ENCODE data around the gene SGF29.
"Not testable (repeated sequence)": the region's sequence is repeated elsewhere in the genome, so short reads cannot be mapped to it uniquely, and the experiment has no call there.

Gene SGF29

DNA sequence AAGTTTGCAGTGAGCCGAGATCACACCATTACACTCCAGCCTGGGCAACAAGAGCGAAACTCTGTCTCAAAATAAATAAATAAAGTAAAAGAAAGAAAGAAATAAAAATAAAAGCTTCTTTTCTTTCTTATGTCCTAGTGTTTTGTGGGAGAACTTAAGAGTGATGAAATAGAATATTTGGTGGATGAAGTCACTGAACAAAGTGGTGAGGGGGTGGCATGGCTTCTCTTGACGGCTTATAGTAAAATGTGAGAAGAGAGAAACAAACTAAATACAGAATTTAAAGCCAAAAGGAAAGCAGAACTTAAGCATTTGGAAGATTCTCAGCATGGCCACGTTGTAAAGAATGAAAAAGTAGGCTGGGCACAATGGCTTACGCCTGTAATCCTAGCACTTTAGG, 15.3 kb downstream of the SGF29 start:
- no peak for DNase-seq

GRCh38 chr16:28569968-28570752, 16.4 kb downstream of the SGF29 start:
- DNase-seq, result no peak

GRCh38 chr16:28572696-28573510, 19.2 kb downstream of the SGF29 start:
- no peak for DNase-seq

- DNase-seq, result no peak
These were observed 20.3 kb downstream of the SGF29 start for GRCh38 chr16:28573738-28574718.

GRCh38 chr16:28574925-28575324, 21.2 kb downstream of the SGF29 start:
- DNase-seq, result no peak

- no peak for DNase-seq
These were observed 21.9 kb downstream of the SGF29 start for GRCh38 chr16:28575446-28576109.

- no peak for DNase-seq
These were observed 27.1 kb downstream of the SGF29 start for GRCh38 chr16:28580726-28581315.

DNA sequence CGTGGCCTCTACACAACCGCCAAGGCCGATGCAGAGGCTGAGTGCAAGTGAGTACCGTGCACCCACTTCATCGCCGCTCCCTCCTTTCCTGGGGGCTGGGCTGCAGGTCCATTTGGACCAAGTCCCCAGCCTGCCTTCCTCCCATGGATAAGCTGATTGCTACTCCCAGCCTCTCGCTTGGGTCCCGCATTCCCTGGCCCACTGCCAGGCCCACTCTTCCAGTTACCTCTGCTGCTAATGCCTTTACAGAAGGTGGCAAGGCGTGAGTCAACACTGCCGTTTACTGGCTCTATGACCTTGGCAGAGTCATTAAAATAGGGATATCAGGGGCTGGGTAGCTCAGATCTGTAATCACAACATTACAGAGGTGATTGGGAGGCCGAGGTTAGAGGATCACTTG, 32.0 kb downstream of the SGF29 start:
- no peak for DNase-seq

DNA sequence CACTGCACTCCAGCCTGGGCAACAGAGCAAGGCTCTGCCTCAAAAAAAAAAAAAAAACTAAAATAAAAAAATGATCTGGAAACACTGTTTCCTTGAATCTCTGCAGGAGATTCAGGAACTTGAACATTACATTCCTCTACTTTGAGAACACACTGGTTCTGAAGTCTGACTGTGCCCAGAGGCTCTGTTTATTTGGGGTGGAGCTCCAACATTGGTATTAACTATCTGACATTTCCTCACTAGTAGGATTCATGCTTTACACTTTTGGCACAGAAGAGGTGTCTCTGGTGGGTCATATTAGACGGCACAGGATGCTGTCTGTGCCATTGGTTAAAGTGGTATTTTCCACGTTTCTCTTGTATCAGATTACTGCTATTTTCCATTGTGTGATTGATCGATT, 32.7 kb downstream of the SGF29 start:
- DNase-seq, result no peak

DNA sequence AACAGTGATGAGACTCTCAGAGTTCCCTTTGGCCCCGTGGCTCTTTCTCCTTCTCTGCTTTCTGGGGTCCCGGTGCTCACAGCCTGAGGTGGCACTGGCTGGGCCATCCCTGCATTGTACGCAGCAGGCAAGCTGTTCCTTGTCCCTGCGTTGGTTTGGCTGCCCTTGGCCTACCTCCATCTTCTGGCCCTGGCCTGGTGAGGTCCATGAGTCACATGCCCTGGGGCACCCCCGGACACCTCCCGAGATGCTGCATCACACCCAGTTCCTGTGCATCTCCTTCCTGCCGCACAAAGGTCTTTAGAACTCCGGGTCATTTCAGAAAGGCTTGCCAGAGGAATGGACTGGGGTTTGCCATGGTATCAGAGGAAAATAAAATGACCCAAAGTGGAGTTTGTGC, 33.7 kb downstream of the SGF29 start:
- DNase-seq, result no peak

DNA sequence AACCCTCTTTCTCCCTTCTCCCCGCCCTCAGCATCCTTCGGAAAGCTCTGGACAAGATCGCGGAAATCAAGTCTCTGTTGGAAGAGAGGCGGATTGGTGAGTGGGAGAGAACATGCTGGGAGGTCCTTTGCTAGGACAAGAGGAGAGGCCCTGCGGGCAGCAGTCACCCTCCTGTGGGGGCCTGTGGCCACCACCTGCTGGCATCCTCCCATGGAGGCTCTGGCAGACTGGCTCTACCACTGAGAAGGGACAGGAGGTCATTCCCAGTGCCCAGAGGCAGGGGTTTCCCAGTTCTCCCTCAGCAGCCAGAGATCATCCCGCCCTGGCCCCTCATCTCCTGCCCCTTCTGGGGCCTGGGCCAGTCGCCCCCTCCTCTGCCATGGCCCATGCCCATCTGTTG, 35.3 kb downstream of the SGF29 start:
- DNase-seq, result no peak

GRCh38 chr16:28589930-28590329, 36.2 kb downstream of the SGF29 start:
- no peak for DNase-seq

DNA sequence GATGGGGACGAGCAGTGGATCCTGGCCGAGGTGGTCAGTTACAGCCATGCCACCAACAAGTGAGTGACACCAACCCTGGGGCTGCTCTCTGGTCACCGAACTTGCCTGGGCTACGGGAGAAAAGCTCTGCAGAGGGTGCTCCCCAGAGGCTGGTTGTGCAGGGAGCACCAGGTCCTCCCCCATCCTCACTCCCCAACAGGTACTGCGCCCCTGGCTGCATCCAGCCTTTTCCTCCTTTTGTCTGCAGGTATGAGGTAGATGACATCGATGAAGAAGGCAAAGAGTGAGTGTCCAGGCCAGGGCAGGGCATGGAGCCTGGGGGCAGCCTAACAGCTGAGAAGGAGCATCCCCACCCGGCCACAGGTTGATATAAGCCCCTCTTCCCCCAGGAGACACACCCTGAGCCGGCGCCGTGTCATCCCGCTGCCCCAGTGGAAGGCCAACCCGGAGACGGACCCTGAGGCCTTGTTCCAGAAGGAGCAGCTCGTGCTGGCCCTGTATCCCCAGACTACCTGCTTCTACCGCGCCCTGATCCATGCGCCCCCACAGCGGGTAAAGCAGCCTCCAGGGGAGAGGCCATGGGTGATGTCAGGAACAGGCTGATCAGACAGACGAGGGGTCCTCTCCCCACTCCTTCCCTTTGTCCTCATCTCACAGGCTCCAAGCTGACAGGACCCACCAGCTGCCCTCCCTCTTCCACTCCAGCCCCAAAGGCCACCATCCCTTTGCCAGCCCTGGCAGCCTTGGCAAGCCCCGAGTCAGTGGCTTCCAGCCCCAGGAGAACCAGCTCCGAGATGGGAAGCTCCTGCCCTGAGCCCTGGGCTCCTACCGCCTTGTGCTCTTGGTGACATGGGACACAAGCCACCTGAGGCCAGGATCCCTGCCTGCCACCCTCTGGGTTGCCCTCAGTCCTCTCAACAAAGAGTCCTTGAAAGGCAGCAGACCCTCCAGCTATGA, 36.9 kb downstream of the SGF29 start:
- DNase-seq, result no peak

DNA sequence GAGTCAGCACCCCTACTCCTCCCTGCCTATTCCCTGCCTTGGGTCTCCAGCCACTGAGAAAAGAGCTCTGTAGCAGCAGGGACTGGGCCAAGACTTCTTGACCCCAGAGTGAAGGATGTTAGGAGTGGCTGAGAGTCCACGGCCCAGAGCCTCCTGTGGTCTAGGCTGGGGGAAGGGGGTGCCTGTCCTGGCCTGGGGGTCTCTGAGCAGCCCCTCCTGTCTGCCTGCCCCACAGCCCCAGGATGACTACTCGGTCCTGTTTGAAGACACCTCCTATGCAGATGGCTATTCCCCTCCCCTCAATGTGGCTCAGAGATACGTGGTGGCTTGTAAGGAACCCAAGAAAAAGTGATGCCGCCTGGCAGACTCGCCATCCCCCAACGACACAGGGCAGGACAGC, 37.6 kb downstream of the SGF29 start:
- DNase-seq, result no peak

DNA sequence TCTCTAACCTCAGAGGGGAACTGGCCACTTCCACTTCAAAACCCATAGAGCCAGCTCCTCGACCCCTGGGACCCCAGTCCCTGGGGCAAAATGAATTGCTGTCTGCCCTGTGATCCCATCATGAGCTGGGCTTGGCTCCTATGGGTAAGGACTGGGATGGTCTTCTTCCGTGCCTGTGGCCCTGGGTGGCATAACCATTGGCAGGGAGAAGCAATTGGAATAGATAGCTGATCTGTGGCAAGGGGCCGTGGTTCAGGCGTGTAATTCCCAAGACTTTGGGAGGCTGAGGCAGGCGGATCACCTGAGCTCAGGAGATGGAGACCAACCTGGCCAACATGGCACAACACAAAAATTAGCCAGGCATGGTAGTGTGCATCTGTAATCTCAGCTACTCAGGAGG, 38.8 kb downstream of the SGF29 start:
- no peak for DNase-seq

DNA sequence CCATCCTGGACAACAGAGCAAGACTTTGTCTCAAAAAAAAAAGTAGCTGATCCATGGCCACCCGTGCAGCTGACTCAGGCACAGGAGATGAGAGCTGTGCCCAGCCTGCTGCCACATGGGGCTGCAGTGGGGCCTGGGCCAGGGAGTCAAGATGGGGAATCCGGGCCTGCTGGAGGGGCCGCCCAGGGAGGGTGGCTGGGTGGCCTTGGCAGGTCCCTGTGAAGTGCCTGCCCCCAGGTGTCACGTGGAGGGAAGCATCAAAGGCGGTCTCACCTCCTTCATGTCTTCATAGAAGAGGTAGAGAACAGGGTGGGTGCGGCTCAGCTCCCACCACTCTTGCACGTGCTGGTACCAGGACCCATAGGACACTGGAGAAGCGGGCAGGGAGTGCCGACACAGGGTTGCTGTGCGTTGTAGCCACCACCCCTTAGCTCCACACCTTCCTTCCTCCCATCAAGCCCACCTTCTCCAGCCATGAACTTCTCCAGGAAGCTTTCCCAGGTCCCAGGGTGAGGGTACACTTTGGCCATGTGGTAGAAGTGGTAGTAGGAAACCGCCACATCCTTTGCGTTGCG, 39.3 kb downstream of the SGF29 start:
- no peak for DNase-seq

GRCh38 chr16:28595451-28595850, 41.7 kb downstream of the SGF29 start:
- not testable (repeated sequence) for DNase-seq

GRCh38 chr16:28596115-28596630, 42.5 kb downstream of the SGF29 start:
- DNase-seq, result no peak

- no peak for DNase-seq
These were observed 43.3 kb downstream of the SGF29 start, which contains the start of gene SULT1A2 for GRCh38 chr16:28596840-28597691. TSS of gene SULT1A2 (minus strand) at chr16:28597050. CDS start at chr16:28595930, 1,120 bp downstream.

All from activated CD8-positive, alpha-beta memory T cell treated with anti-CD3 and anti-CD28 coated beads for 24 hours (primary cell).